Colon (tissue), 2 donors: ENCODE results near the gene ANXA1.

Source experiments
- FAIRE-seq: peaks from 2 replicates; lab custom pipeline; 2012; peaks lifted over from hg19 to GRCh38; lab: Jason Lieb, UNC
- donor health status: control.
- donor health status: control.

Gene ANXA1

GRCh38 chr9:73138516-73138915 is 13.1 kb upstream of the ANXA1 start:
- no peak for FAIRE-seq

DNA sequence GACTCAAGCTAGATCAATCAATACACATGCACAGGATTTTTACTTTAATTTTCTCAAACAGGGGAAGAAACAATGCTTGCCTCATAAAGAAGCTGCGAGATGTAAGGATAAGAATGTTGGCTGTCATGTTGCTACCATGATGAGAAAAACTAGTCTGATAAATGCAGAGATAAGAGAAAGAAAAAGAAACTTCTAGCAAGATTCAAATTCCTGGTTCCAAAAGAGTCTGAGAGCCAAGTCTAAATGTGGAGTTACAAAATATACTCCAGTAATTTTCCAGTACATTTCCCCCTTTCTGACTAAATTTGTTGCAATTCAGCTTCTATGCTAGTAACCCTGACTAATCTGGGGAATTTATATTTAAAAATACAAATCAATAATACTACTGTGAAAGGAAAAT is 10.4 kb upstream of the ANXA1 start:
- no peak for FAIRE-seq

DNA sequence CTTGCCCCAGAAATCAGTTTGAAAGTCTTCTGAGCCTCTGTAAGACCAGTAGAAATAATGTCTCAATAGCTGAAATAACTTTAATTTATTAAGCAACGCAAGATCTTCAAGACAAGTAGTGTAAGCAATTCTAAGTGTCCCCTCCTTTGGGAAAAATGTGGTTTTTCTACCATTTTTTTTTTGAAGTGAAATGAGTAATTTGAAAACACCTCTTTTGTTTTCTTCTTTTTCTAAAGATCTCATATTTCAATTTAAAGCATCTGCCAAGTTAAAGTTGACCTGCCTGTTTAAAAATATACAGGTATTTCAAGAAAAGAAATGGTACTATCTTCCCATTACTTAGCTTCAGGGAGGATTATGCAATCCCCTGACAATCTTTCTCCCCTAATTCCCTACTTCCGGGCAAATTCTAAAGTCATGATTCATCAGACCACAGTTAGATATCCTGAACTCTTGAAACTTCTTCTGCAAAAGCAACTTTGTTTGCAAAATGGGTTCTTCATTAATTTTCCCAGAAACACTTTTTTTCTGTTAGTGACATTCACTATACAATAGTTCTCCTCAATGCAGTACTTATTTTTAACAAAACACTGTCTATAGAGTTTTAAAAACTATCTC is 7.8 kb upstream of the ANXA1 start:
- no peak for FAIRE-seq

GRCh38 chr9:73146111-73146815 is 5.4 kb upstream of the ANXA1 start:
- FAIRE-seq: no peak

DNA sequence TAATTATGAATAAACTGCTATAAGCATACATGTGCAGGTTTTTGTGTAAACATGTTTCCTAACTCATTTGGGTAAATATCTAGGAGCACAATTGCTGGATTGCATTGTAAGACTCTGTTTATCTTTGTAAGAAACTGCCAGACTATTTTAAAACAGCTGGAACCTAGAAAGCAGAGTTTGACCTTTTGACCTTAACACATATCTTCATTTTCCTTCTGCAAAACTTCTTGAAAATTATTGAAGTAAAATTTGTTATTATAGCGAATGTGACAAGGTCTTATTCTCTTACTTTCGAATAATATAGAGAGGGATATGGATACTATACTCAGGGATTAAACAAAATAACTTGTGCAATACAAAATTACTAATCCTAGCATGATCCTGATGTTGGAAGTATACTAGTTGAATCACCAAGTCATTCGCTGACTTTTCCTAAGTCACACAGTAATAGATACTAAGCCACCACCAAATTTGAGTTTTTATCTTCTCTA is 3.2 kb upstream of the ANXA1 start:
- no peak for FAIRE-seq

DNA sequence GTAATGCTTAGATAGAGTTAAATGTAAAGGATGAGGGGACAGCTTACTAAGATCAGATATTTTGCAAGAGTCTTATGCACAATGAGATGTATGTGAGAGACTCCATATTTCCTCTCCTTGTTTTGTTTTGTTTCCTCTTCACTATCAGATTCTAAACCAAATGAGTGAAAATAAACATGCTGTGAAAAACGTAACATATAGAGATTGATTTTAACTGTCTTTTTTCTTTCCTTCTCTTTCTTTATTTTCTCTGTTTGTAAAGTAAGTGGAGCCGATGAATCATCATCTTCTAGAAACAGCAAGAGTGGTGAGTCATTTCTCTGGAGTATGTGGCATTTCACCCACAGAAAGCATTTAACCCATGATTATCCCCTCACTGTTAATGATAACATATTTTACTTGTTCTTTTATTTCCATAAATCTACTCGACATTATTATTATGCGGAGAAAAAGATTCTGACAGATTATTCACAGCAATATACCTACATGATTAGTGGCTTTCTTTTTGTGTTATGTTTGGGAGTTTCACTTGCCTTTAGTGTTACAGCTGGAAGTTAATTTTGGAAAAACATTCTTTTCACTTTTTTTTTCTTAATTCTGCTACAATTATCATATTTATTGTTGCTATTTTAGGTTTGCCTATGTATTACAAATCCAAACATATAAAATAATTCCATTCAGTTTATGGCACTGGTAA is 2.1 kb upstream of the ANXA1 start:
- FAIRE-seq: peak; percentile 62

- no peak for FAIRE-seq
Observed at GRCh38 chr9:73152543-73152844, 829 bp downstream of the ANXA1 start.

GRCh38 chr9:73152953-73153352 is 1.3 kb downstream of the ANXA1 start:
- FAIRE-seq: peak; percentile 28

GRCh38 chr9:73153793-73154227 is 2.1 kb downstream of the ANXA1 start:
- FAIRE-seq: no peak

GRCh38 chr9:73154271-73154670 is 2.6 kb downstream of the ANXA1 start:
- no peak for FAIRE-seq

- no peak for FAIRE-seq
Observed at GRCh38 chr9:73154722-73155121, 3.1 kb downstream of the ANXA1 start.

DNA sequence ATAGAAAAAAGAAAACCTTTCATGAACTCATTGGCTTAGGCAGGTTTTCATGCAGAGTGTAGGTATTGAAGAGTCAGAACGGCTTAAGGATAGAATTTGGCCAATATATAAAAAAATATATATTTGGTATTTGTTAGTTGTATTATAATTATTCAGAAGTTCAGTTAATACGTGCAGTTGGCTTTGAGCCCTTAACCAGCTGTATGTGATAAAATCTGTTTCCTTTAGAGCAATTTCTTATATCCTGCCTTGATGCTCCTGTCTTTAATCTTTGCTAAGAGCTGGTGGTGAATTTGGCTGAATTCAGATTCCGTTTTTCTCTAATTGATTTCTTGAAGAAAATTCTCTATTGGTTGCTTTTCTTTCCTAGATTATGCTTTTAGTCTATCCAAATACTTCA is 3.7 kb downstream of the ANXA1 start:
- FAIRE-seq: no peak

DNA sequence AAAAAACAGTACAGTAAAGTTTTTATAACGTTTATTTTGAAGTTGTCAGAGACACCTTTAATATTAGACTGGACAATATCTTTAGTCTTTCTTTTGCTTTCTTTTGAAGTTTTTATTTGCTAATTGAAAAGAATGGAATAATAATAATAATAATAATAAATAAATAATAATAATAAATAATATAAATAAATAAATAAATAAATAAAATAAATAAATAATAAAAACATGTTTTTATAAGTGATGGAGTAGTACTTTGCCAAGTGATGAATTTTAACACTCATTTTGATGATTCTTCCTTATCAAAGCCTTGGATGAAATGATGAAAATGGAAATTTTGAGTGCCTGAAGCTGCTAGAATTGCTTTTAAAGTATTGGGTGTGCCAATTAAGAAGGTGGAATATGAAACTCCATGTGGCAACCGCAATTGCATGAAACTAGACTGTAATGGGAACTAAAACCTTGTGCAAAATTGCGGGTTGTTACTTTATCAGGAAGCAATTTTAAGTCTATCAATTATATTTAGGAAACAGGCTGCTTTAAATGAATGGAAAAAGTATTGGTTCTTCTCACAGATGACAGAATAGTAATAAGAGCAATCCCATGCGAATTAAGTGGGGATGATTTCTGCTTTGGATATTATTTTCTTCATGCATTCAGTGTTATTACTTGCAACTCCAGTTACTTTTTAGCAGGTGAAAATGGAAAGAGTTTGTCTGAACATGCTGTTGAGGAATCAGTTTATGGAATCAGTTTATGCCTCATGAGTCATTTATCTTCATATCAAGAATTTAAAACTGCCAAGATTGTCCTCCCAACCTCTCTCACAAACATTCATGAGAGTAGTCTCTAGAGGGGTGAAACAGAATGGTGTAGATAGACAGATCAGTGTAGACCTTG is 4.6 kb downstream of the ANXA1 start:
- no peak for FAIRE-seq

DNA sequence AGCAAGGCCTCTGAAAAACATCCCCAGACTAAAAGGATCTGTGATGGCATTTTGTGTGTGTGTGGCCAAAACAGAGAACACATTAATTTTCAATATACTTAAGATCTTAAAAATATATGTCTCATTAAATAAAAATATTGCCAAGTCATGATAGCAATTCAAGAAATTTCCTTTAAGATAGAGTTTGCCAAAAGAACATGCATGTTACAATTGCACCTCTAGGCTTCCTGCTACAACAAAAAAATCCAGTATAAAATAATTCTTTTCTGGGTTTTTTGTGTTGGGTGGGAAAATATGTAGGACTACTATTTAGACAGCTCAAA is 5.2 kb downstream of the ANXA1 start:
- FAIRE-seq: no peak

- FAIRE-seq: no peak
Observed at GRCh38 chr9:73157811-73158210, 6.1 kb downstream of the ANXA1 start.

DNA sequence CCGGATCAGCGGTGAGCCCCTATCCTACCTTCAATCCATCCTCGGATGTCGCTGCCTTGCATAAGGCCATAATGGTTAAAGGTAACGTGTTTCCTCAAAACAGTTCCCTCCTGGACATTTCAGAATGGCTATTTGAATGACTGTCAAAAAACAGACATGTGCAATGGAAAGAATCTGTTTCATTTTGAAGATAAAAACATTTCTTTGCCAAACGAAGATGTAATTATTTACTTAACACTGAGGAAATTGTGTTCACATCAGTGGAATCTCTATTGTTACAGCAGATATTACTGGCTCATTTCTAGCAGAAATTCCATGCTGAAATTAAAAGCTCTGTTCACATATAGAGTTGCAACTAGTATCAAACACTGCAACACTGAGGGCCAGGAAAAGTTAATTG is 7.1 kb downstream of the ANXA1 start:
- no peak for FAIRE-seq

DNA sequence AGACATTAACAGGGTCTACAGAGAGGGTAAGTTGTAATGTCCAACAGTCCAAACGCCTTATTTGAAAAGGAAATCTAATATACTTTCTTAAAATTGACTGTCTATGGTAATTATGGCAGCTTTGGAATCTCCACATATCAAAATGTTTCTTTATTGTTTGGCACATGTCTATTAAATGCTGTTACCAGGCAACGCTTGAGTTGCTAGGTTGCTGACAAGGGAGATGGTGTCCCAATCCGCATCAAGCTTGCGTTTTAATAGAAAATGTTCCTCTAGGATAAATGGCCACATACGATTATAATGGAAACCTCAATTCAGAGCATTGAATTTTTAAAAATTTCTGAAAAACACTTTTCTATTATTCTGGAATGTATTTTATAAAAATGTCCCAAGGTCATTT is 9.2 kb downstream of the ANXA1 start:
- FAIRE-seq: no peak

GRCh38 chr9:73162987-73163768 is 11.5 kb downstream of the ANXA1 start:
- no peak for FAIRE-seq

GRCh38 chr9:73165911-73166310 is 14.2 kb downstream of the ANXA1 start:
- FAIRE-seq: no peak

- FAIRE-seq: no peak
Observed at GRCh38 chr9:73166468-73166867, 14.8 kb downstream of the ANXA1 start.

DNA sequence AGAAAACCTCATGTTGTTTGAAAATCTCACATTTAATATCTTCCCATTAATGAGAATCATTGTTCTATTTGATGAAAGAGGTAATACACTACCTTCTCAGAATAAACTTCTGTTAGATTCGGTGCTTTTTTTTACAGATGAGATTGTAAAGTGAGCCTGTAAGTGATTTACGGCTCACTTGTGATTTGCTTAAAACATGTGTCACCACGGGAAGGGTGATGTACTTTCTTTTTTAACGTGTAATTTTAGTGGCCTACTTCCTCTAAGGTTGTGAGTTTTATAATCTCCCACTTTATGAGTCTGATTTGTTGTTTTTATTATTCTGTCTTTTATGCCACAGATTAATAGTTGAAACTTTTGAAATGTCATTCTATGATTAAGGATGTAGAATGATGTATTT is 15.9 kb downstream of the ANXA1 start:
- FAIRE-seq: no peak
